ENCODE measurements around the gene NME1.
"Not testable (repeated sequence)": the region's sequence is repeated elsewhere in the genome, so short reads cannot be mapped to it uniquely, and the experiment has no call there.

Gene NME1

DNA sequence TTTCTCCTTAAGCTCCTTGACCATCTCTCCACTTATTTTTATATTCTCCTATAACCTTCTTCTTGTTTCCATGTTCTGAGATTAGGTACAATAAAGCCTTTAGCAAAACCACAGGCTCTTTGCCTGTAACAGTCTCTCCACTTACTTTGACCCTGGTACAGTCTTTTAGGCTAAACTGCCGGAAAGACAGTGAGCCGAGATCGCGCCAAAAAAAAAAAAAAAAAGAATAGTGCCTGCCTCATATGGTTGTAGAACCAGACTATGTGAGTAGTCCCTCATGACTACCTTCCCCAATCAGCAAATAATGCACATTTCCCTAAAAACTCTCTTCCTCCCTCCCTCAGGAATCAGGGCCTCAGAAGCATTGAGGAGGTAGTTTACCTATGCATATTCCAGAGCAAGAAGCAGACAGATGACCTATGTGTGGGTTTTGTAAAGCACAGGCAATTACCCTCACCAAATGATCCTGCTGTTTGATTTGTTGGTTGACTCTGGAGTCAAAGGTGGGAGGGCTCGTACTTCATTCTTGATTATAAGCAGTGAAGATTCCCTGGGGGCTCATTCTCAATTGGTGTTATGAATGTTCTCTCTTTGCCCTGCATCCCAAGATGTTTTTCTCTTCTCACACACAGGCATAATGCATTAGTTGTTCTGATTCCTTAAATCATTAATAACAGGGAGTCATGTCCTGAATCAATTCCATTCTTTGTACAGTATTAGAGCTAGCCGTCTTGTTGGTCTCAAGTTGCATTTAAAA is 8.9 kb upstream of the NME1 start:
- DNase-seq (ENCODE audit: extremely low read depth in 1 of 2, low read depth in 1 of 2): no peak

DNA sequence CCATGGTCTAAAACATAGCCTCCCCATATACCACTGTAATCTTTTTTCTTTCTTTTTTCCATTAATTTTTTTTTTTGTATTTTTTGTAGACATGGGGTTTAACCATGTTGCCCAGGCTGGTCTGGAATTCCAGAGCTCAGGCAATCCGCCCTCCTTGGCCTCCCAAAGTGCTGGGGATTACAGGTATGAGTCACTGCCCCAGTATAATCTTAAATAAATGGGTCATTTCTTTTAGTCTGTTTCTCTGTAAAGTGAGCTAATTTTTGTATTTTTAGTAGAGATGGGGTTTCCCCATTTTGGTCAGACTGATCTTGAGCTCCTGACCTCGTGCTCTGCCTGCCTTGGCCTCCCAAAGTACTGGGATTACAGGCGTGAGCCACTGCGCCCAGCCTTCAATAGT is 5.7 kb upstream of the NME1 start:
- no peak for DNase-seq (ENCODE audit: extremely low read depth in 1 of 2, low read depth in 1 of 2)

DNA sequence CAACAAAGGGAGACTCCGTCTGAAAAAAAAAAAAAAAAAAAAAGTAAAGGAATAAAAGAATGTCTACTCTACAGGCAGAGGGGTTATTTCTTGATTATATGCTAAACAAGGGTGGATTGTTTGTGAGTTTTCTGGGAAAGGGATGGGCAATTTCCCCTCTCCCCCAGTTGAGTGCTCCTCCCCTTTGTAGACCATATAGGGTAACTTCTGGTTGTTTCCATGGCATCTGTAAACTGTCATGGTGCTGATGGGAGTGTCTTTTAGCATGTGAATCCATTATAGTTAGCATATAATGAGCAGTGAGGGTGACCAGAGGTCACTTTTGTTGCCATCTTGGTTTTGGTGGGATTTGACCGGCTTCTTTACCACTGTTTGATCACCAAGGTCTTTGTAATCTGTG is 4.2 kb upstream of the NME1 start:
- no peak for DNase-seq (ENCODE audit: extremely low read depth in 1 of 2, low read depth in 1 of 2)

DNA sequence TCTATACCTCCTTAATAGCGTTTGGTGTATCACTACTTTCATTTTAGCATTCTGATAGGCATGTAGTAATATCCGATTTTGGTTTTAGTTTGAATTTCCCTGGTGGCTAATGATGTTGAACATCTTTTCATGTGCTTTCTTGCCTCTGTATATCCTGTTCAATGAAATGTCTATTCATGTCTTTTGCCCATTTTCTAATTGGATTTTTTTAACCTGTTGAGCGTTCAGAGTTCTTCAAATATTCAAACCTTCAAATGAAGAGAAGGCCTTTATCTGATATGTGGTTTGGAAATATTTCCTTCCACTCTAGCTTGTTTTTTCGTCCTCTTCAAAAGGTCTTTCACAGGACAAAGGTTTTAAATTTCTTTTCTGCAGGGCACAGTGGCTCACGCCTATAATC is 2.4 kb upstream of the NME1 start:
- DNase-seq (ENCODE audit: extremely low read depth in 1 of 2, low read depth in 1 of 2): no peak

DNA sequence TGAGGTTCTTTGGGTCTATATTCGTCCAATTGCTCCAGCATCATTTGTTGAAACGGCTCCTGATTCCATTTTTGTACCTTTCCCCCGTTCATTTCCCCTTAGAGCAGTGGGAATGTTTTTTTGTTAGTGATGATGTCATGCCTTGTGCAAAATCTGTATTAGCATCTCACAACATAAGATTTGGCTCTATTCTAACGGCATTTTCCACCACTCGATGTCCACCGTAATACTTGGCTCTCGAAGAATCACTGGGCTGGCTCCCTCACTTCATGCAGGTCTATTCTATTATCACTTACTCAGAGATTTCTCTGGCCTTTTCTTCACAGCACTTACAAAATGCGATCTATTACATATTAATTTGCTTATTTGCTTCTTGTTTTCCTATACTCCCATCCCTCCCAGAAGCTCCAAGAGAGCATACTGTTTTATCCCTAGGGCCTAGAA is 571 bp upstream of the NME1 start:
- DNase-seq (ENCODE audit: extremely low read depth in 1 of 2, low read depth in 1 of 2): no peak

DNA sequence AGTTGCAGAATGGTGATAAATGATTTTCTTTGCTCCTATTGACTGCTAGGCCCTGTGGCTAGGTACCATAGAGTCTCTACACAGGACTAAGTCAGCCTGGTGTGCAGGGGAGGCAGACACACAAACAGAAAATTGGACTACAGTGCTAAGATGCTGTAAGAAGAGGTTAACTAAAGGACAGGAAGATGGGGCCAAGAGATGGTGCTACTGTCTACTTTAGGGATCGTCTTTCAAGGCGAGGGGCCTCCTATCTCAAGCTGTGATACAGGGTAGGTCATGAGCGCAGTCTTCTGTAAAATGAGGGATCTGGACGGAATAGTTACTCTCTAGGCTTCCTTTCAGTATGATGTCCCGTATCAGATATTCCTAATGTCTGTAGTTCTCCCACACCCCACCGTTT is 817 bp downstream of the NME1 start:
- no peak for DNase-seq (ENCODE audit: extremely low read depth in 1 of 2, low read depth in 1 of 2)

DNA sequence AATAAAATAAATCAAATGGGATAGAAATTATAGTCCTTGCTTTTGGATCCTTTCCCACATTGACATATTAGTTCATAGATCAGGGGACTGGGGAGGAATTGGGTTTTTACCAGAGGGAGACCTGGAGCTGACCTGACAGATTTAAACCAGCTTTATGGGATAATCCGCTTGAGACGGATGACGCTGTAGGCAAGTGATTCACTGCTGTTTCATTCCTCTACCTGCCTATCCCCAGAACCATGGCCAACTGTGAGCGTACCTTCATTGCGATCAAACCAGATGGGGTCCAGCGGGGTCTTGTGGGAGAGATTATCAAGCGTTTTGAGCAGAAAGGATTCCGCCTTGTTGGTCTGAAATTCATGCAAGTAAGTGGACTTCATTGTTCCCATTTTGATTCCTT is 2.1 kb downstream of the NME1 start:
- DNase-seq (ENCODE audit: extremely low read depth in 1 of 2, low read depth in 1 of 2): no peak

DNA sequence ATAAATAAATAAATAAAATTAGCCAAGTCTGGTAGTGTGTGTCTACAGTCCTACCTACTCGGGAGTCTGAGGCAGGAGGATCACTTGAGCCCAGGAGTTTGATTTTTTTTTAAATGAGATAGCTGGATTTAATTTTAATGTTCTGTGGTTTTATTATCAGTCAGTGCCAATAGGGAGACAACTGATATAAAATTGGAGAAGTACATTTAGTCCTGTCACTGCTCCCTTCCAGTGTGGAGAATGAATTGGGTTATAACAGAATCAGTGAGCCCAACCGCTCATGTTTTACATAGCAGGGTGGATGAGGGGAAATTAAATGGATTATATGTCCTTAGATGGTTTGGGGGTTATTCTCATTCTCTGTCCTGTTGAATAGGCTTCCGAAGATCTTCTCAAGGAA is 6.2 kb downstream of the NME1 start:
- DNase-seq (ENCODE audit: extremely low read depth in 1 of 2, low read depth in 1 of 2): no peak

DNA sequence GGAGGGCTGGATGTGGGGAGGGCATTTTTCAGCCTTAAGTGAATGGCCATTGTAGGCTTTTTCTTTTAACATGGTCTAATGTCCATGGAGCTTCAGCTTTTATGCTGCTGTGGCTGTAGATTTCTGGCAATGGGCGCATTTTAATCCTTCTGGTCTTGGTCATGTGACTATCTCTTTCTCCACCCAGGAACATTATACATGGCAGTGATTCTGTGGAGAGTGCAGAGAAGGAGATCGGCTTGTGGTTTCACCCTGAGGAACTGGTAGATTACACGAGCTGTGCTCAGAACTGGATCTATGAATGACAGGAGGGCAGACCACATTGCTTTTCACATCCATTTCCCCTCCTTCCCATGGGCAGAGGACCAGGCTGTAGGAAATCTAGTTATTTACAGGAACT is 8.2 kb downstream of the NME1 start:
- DNase-seq (ENCODE audit: extremely low read depth in 1 of 2, low read depth in 1 of 2): no peak

DNA sequence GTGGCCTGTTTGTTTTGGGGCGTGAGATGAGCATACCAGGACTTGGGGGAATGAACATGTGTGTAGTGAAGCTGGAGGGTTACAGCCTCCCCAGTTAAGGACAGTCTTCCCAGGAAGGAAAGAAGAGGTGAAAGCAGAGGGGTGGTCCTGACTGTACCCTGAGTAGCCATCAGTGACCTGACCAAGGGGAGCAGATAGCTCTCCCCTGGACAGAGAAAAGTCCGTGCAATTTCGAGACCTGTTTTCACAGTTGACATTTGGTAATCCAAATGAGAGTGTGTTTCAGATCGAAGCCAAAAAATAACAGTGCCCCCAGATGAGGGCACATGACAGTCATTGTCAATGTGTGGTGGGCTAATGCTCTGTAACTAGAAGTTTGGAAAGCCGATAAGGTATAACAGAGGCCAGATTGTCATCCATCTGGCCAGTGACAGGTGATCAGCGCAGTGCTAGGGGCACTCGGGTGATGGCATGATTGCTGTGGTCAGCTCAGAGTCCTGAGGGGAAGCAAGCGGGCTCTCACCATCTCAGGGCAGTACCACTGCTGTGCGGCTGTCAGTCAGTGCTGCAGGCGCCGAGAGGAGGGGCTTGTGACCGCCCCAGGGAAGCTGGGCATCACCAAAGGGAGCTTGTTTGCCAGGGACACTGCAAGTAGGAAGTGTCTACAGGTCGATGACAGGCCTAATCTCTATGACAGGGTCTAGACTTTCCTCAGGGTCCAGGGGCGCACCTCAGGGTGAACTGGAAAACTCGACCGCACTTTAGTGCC is 11.7 kb downstream of the NME1 start:
- DNase-seq (ENCODE audit: extremely low read depth in 1 of 2, low read depth in 1 of 2): no peak

DNA sequence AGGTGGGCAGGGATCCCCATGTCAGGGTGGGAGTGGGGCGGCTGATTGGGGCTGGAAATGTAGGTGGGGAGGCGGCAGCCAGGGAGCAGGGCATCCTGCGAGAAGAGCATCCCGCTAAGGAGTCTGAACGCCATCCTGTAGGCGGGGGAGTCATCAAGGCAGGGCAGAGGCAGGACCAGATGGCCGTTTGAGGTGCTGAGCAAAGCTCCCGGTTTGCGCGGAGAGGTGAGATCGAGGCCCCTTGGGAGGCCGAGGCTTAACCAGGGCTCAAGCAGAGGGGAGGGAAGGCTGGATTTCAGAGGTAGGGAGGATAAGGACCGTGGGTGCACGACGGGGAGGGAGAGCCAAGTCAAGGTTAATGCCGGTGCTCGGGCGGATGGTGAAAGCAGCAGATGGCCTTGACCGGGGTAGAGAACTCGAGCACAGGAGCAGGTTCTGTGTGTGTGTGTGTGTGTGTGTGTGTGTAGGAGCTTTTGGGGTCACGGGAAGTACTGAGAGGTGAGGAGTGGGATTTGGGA is 12.4 kb downstream of the NME1 start:
- no peak for DNase-seq (ENCODE audit: extremely low read depth in 1 of 2, low read depth in 1 of 2)

DNA sequence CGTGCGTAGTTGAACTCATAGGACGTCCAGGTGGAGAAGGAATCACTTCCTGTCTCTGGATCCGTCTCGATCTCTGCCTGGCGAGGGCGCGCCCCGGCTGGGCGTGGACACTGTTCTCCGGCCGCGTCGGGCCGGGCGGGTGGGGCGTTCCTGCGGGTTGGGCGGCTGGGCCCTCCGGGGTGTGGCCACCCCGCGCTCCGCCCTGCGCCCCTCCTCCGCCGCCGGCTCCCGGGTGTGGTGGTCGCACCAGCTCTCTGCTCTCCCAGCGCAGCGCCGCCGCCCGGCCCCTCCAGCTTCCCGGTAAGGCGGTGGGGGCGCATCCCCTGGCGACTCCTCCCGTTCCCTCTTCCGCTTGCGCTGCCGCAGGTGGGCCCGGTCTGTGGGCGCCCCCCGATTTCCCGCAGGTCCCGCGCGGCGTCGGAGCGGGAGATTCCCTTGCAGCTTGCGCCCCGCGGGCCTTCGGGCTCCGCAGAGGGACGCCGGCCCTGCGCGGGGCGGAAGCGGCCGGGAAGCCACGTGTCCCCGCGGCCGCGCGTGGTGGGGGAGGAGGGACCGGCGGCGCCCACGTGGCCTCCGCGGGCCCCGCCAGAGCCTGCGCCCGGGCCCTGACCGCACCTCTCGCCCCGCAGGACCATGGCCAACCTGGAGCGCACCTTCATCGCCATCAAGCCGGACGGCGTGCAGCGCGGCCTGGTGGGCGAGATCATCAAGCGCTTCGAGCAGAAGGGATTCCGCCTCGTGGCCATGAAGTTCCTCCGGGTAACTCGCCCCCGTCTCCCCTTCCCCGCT is 13.0 kb downstream of the NME1 start, which contains the start of gene NME2:
Gene NME2 (plus strand): TSS at position 214 of the 789 bp plus-strand sequence. CDS start 420 bp downstream, at position 634.
- peak in 1 of 2 donors; percentile 45 for DNase-seq (ENCODE audit: extremely low read depth in 1 of 2, low read depth in 1 of 2)

DNA sequence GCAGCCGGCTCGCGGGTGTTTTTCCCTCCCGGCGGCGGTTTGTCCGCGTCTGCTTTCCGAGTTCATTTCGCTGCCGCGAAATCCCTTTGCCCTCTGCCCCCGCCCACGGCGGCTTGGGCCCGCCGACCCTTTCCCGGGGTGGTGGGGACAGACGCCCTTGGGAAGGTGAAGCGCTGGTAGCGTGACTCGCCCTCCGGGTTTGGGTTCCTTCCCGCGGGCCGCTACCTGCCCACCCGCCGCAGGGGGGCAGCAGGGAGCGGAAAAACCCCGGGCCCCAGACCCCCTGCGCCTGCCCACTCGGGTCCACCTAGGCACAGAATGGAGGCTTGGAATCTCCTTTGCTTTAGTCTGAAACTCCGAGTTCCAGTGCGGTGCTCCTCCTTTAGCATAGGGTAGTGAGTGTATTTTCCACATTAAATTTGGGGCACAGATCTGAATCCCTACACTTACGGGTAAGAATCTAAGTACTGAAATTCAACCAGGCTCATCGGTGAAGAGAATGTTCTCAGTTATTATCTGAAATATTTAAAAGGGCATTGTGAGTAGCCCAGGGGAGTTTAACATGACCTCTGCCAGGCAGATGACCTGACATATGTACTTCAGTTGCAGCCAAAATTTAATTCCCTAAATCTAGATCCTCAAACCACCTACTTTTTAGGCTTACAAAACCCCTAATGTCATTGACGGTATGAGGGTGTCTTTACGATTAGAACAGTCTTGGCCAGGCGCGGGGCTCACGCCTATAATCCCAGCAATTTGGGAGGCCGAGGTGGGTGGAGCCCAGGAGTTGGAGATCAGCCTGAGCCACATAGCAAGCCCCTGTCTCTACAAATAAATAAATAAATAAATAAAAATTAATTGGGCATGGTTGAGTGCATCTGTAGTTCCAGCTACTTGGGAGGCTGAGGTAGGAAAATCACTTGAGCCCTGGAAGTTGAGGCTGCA is 13.9 kb downstream of the NME1 start:
- DNase-seq (ENCODE audit: extremely low read depth in 1 of 2, low read depth in 1 of 2): peak in 1 of 2 donors; percentile 58

DNA sequence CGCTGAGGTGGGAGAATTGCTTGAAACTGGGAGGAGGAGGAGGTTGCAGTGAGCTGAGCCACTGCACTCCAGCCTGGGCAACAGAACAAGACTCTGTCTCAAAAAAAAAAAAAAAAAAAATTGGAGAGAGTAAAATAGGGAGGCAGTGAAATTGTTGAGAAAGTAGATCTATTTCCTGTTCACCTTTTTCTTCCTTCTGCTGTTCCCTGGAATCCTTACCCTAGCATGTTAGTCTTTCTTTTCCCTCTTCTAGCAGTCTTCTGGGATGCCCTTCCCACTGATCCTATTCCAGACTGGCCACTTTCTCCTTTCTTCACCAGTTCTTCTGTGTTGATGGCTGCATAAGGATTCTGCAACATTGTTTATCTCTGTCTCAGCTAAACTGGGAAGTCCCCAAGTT is 16.0 kb downstream of the NME1 start:
- no peak for DNase-seq (ENCODE audit: extremely low read depth in 1 of 2, low read depth in 1 of 2)

DNA sequence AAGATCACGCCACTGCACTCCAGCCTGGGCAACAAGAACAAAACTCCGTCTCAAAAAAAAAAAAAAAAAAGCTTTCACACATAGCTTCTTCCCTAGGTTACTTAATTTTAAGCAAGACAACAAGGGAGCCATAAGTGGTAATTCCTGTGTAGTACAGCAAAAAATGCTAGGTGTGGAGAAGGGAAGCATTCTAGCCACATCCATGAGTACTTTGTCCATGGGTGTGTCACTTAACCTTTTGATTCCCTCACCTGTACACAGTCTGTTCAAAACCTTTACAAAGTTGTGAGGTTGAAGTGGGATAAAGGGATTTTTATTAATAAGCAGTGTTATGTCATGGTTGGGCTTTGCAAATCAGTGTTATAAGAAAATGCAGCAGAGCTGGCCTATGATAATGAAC is 17.4 kb downstream of the NME1 start:
- no peak for DNase-seq (ENCODE audit: extremely low read depth in 1 of 2, low read depth in 1 of 2)

DNA sequence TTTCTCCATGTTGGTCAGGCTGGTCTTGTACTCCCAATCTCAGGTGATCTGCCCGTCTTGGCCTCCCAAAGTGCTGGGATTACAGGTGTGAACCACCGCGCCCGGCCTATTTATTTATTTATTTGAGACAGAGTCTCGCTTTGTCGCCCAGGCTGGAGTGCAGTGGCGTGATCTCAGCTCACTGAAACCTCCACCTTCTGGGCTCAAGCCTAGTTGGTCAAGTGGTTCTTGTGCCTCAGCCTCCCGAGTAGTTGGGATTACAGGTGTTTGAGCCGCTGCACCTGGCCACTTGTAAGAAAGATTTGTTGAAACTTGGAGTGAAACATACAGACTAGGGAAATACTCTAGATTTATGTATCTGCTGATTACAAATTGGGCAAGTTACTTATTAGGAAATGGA is 18.7 kb downstream of the NME1 start:
- DNase-seq (ENCODE audit: extremely low read depth in 1 of 2, low read depth in 1 of 2): not testable (repeated sequence)

DNA sequence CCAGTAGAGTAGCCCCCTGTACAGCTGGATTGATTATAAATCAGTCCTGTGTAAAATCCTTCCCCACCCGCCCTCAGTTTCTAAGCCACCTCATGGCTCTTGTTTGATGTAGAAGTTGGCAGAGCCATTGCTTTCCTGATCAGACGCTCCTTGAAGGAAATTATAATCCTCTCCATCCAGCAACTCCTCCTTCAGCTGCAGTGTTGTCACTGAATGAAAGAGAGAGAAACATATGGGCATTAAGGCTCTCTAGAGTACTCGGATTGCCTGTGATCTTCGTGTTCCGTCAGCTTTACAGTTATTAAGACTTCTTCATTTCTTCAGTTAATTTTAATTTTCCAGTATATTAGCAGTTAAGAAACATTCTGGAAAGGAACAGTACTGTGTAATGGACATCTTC is 27.1 kb downstream of the NME1 start:
- no peak for DNase-seq (ENCODE audit: extremely low read depth in 1 of 2, low read depth in 1 of 2)

DNA sequence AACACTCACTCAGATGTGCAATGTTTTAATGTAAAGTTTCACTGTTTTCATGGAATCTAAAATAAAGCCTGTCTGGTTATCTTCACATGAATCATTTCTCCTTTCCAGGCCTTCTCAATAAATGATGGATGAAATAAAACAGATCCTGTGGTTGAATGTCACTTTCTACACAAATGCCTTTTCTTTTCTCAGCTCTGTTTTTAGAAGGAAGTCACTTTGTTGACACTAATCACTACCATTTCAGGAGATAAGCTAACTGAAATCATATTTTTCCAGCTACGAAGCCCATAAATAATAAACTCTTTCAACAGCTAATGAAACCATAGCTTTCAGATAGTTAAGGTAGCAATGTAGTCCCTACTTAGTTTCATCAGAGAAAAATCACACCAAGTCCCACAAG is 30.8 kb downstream of the NME1 start:
- no peak for DNase-seq (ENCODE audit: extremely low read depth in 1 of 2, low read depth in 1 of 2)

DNA sequence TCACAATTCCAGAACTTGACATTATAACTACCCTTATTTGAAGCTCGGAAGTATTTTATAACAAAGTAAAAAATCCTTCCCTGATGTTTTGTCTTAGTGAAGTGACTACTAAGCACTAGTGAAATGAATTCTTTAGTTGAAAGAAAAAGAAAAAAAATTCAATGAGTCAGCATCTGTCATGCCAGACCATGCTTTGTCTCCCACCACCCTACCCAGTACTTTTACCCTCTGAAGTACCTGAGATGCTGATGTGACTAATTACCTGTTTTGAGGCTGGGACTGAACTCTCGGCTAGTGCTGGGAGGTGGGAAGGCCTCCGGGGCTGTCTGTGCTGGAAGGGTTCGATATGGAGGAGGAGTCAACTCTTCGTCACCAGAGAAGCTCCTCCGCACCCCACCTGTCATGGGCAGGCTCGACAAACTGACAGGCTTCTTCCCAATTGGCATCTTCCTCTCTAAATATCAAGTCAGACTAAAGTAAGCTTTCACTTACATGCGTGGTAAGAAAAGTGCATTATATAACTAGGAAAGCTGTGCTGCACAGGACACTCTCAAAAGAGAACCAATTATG is 32.5 kb downstream of the NME1 start:
- DNase-seq (ENCODE audit: extremely low read depth in 1 of 2, low read depth in 1 of 2): no peak

All from activated CD8-positive, alpha-beta memory T cell treated with anti-CD3 and anti-CD28 coated beads for 1 hour (primary cell).